Bronchial smooth muscle cell (primary cell): Measurements from ENCODE around the gene GRM4. TPM values are rescaled to one million over a fixed set of nuclear protein-coding genes. Genes with fewer than 3 reads are reported as not detected.

Experiments
- total RNA-seq: library from RNA; depleted of rRNA; stranded (reverse); fragments of >200 nt; gene quantifications from 2 replicates; pipeline ENCODE4 v1.2.1, GENCODE V29; 2014

Gene GRM4
- total RNA-seq = under 0.01 TPM in 1 of 2 replicates, not detected in the other

GRCh38 chr6:34146021-34146782 lies at the start of gene GRM4:
Gene GRM4 (minus strand): TSS chr6:34146087. CDS start chr6:34133496, 12,591 bp downstream.

Other genes with a start within 250 kb of the GRM4 start
- 41.3 and 113 TPM in 2 replicates for gene HMGA1, start 90.8 kb upstream of the GRM4 start, total RNA-seq
- gene SMIM29, start 102.9 kb upstream of the GRM4 start, total RNA-seq = 16.7 and 23.0 TPM in 2 replicates
- gene NUDT3, start 246.6 kb upstream of the GRM4 start, total RNA-seq = 10.6 and 15.1 TPM in 2 replicates